SK-N-SH (cell line): Measurements from ENCODE around the gene NPFFR1. TPM values are rescaled to one million over a fixed set of nuclear protein-coding genes. Genes with fewer than 3 reads are reported as not detected.
A peak's percentile ranks its signal among the peaks of the same experiment; 100 is the strongest.

Source experiments
- CTCF ChIA-PET: fragments of 300-600, 350-600 bp; formaldehyde crosslinking; extraction: SDS; loops from one replicate; lab custom pipeline; 2021; lab: Yijun Ruan, JAX
- POLR2A ChIA-PET: fragments of 350-600 bp; sonication (Branson Sonifier 250); formaldehyde crosslinking; extraction: SDS; loops from one replicate; lab custom pipeline; 2020; ENCODE audit warnings: antibody characterized with exemption, inconsistent platforms; lab: Yijun Ruan, JAX
- DNase-seq: peaks from one replicate; pipeline ENCODE4 v3.0.0; 2012
- H2AFZ ChIP-seq: fragments of 200-600 bp; sonication (generic); 2 replicates; pipeline ENCODE4 v1.8.1; 2016; ENCODE audit warnings: antibody characterized with exemption, mild to moderate bottlenecking, low read depth
- H3F3A ChIP-seq: fragments of 200-600 bp; sonication (generic); replicated peaks from 2 replicates; pipeline ENCODE3; 2016; ENCODE audit warnings: antibody characterized with exemption, mild to moderate bottlenecking; ENCODE audit not compliant: insufficient read depth
- H3K27ac ChIP-seq, 2 experiments: fragments of 200-500 bp in 1 of 2; fragments of 200-600 bp in 1 of 2; sonication (Bioruptor generic) in 1 of 2; sonication (generic), shearing (Covaris generic) in 1 of 2; 2 replicates each; pipeline versions ENCODE4 v1.5.1 to v1.6.1; 2014 to 2016; ENCODE audit warnings: low read depth in 2 of 2, inconsistent platforms in 1 of 2, low read length in 1 of 2, mild to moderate bottlenecking in 1 of 2, mixed read lengths in 1 of 2
- H3K27me3 ChIP-seq: fragments of 200-600 bp; sonication (generic), shearing (Covaris generic); 2 replicates; pipeline ENCODE4 v1.6.1; 2016; ENCODE audit warnings: mixed run types; ENCODE audit not compliant: insufficient read depth
- H3K36me3 ChIP-seq, 2 experiments: fragments of 200-500 bp in 1 of 2; fragments of 200-600 bp in 1 of 2; sonication (Bioruptor generic) in 1 of 2; sonication (generic) in 1 of 2; replicated peaks in 1 of 2; 2 replicates each; pipeline versions ENCODE3 to v1.5.1; 2014 to 2016; ENCODE audit warnings: low read length in 1 of 2, mild to moderate bottlenecking in 1 of 2; ENCODE audit not compliant: insufficient read depth in 2 of 2, control insufficient read depth in 1 of 2
- H3K4me1 ChIP-seq, 2 experiments: fragments of 200-500 bp in 1 of 2; fragments of 200-600 bp in 1 of 2; sonication (Bioruptor generic) in 1 of 2; sonication (generic), shearing (Covaris generic) in 1 of 2; 2 replicates each; pipeline versions ENCODE4 v1.5.1 to v1.6.1; 2014 to 2016; ENCODE audit warnings: low read depth in 1 of 2, low read length in 1 of 2, mixed run types in 1 of 2; ENCODE audit not compliant: insufficient read depth in 2 of 2, control insufficient read depth in 1 of 2
- H3K4me2 ChIP-seq: fragments of 200-600 bp; sonication (generic), shearing (Covaris generic); 2 replicates; pipeline ENCODE4 v1.6.1; 2017; ENCODE audit warnings: mixed run types
- H3K4me3 ChIP-seq, 2 experiments: fragments of 200-500 bp in 1 of 2; fragments of 200-600 bp in 1 of 2; sonication (Bioruptor generic) in 1 of 2; sonication (generic), shearing (Covaris generic) in 1 of 2; 2 replicates each; pipeline versions ENCODE4 v1.5.1 to v1.8.1; 2014 to 2016; ENCODE audit warnings: low read depth in 2 of 2, inconsistent platforms in 1 of 2, low read length in 1 of 2, mild to moderate bottlenecking in 1 of 2, mixed read lengths in 1 of 2, moderate library complexity in 1 of 2
- H3K79me2 ChIP-seq: fragments of 200-600 bp; sonication (generic); 2 replicates; pipeline ENCODE4 v1.8.1; 2017; ENCODE audit warnings: mild to moderate bottlenecking; ENCODE audit not compliant: insufficient read depth
- H3K9ac ChIP-seq: fragments of 200-600 bp; sonication (generic); 2 replicates; pipeline ENCODE4 v1.6.1; 2017; ENCODE audit warnings: mixed run types
- H3K9me2 ChIP-seq: fragments of 200-600 bp; sonication (generic); 2 replicates; pipeline ENCODE4 v1.6.1; 2017; ENCODE audit warnings: mixed run types
- H3K9me3 ChIP-seq: fragments of 200-600 bp; sonication (generic); 2 replicates; pipeline ENCODE4 v1.6.1; 2017; ENCODE audit warnings: mixed run types, mild to moderate bottlenecking, moderate library complexity
- H4K20me1 ChIP-seq: fragments of 200-600 bp; sonication (generic); 2 replicates; pipeline ENCODE4 v1.6.1; 2017; ENCODE audit warnings: mild to moderate bottlenecking, mixed run types; ENCODE audit not compliant: insufficient read depth
- EP300 ChIP-seq, 2 experiments: IDR thresholded peaks; 2 replicates each; pipeline versions ENCODE4 v1.4.0 to v1.6.1; 2012; ENCODE audit warnings: borderline replicate concordance in 1 of 2, low read depth in 1 of 2, low read length in 1 of 2
- FOXJ3 ChIP-seq: sonication (generic); formaldehyde crosslinking; IDR thresholded peaks from 2 replicates; pipeline ENCODE4 v1.5.1; 2020; ENCODE audit warnings: mild to moderate bottlenecking, missing genetic modification reagents
- GABPA ChIP-seq: IDR thresholded peaks from 2 replicates; pipeline ENCODE4 v1.4.0; 2012; ENCODE audit warnings: low read depth, mild to moderate bottlenecking
- IRF3 ChIP-seq: fragments of 150-350 bp; IDR thresholded peaks from 2 replicates; pipeline ENCODE4 v1.6.1; 2016; ENCODE audit warnings: mild to moderate bottlenecking, low read depth, low read length
- JUND ChIP-seq: IDR thresholded peaks from 2 replicates; pipeline ENCODE4 v1.4.0; 2012
- MAX ChIP-seq: IDR thresholded peaks from 2 replicates; pipeline ENCODE4 v1.4.0; 2012; ENCODE audit warnings: low read depth
- MEF2A ChIP-seq: IDR thresholded peaks from 2 replicates; pipeline ENCODE4 v1.4.0; 2012; ENCODE audit warnings: low read depth, borderline replicate concordance
- NFIC ChIP-seq: IDR thresholded peaks from 2 replicates; pipeline ENCODE4 v1.4.0; 2012; ENCODE audit warnings: borderline replicate concordance
- PBX3 ChIP-seq: IDR thresholded peaks from 2 replicates; pipeline ENCODE4; 2012
- POLR2AphosphoS5 ChIP-seq: IDR thresholded peaks from 2 replicates; pipeline ENCODE4 v1.6.1; 2012; ENCODE audit warnings: low read depth, low read length
- SIN3A ChIP-seq: IDR thresholded peaks from 2 replicates; pipeline ENCODE4 v1.6.1; 2012; ENCODE audit warnings: low read depth, mild to moderate bottlenecking, low read length, moderate library complexity, borderline replicate concordance
- SMC3 ChIP-seq: IDR thresholded peaks from 2 replicates; pipeline ENCODE4 v1.6.1; 2012; ENCODE audit warnings: low read depth, low read length, improper control_type of control experiment
- TAF1 ChIP-seq: IDR thresholded peaks from 2 replicates; pipeline ENCODE4 v1.6.1; 2012; ENCODE audit warnings: low read depth, mild to moderate bottlenecking, low read length, moderate library complexity, borderline replicate concordance
- USF2 ChIP-seq: fragments of 150-350 bp; IDR thresholded peaks from 2 replicates; pipeline ENCODE4 v1.6.1; 2017; ENCODE audit warnings: antibody characterized with exemption, low read length, low read depth, borderline replicate concordance
- YY1 ChIP-seq: IDR thresholded peaks from 2 replicates; pipeline ENCODE4 v1.4.0; 2012; ENCODE audit warnings: low read depth, mild to moderate bottlenecking
- WGBS: methylation state at CpG from one replicate; pipeline ENCODE4 v1.1.6; 2017; ENCODE audit warnings: low lambda C conversion rate; 5-methylcytosine and 5-hydroxymethylcytosine counted together
- polyA plus RNA-seq, 3 experiments: library from polyadenylated mRNA; depleted of rRNA; stranded (reverse); fragments of >200 nt; gene quantifications; 2 replicates each; pipeline ENCODE4 v1.2.3, GENCODE V29; 2012

NPFFR1 gene
- polyA plus RNA-seq, 1 of the 3 experiments (the other 2 are of a cell fraction) = not detected

GRCh38 chr10:70330671-70331070 lies 46.9 kb upstream of the NPFFR1 start:
- H3K9me3 ChIP-seq = no peaks in the 10 kb centered on the region
- 100% methylated on average over 8 of the region's 9 CpGs for WGBS
- DNase-seq = no peak
- H2AFZ ChIP-seq = no peak overlapping the region
- H3K4me2 ChIP-seq = no peak overlapping the region
- peaks cover 28 to 39% of the 10 kb centered on the region in 2 experiments; a peak in 3 of 4 replicates for H3K4me1 ChIP-seq
- no peaks in the 10 kb centered on the region for H3K79me2 ChIP-seq
- H4K20me1 ChIP-seq = no peaks in the 10 kb centered on the region
- no peak overlapping the region for H3K27ac ChIP-seq
- ChIA-PET CTCF (interaction anchor here (1.0 kb wide), 1 partner anchor 34 kb away, joined by 5 read pairs; no protein-coding TSS in a partner anchor), POLR2A (no interaction called here)
- H3K27me3 ChIP-seq = no peaks in the 10 kb centered on the region
- H3K36me3 ChIP-seq = no peaks in the 10 kb centered on the region
- TF ChIP-seq PBX3 (no peak), GABPA (no peak), NFIC (no peak), POLR2AphosphoS5 (no peak), FOXJ3 (no peak), TAF1 (no peak), SIN3A (no peak), SMC3 (no peak), MEF2A (no peak), YY1 (no peak), IRF3 (no peak), MAX (no peak), EP300 (IDR thresholded peaks at IDR 0.05; ENCODE audit: borderline replicate concordance in 1 of 2, low read depth in 1 of 2, low read length in 1 of 2) (no peak), USF2 (no peak)
- peaks cover 21% of the 10 kb centered on the region for H3F3A ChIP-seq
- H3K4me3 ChIP-seq = no peak overlapping the region
- no peak overlapping the region for H3K9ac ChIP-seq
- no peaks in the 10 kb centered on the region for H3K9me2 ChIP-seq

GRCh38 chr10:70328967-70329366 lies 45.2 kb upstream of the NPFFR1 start:
- WGBS = 74% methylated on average over 4 of the region's 4 CpGs
- peaks cover 29 to 42% of the 10 kb centered on the region in 2 experiments; a peak in 3 of 4 replicates for H3K4me1 ChIP-seq
- H3K9me3 ChIP-seq = no peaks in the 10 kb centered on the region
- no peak overlapping the region for H3K4me3 ChIP-seq
- H3K9me2 ChIP-seq = no peaks in the 10 kb centered on the region
- H3K27me3 ChIP-seq = no peaks in the 10 kb centered on the region
- H3K36me3 ChIP-seq = no peaks in the 10 kb centered on the region
- POLR2A ChIA-PET = no interaction called here
- H3K27ac ChIP-seq = peak overlapping the region in 1 of 2 experiments; percentile 30; a peak in 2 of 4 replicates
- CTCF ChIA-PET = interaction anchor here (1.0 kb wide), 1 partner anchor 56 kb away, joined by 3 read pairs; no protein-coding TSS in a partner anchor
- no peak overlapping the region for H3K9ac ChIP-seq
- no peak overlapping the region for H3K4me2 ChIP-seq
- no peak for DNase-seq
- H2AFZ ChIP-seq = no peak overlapping the region
- H3K79me2 ChIP-seq = no peaks in the 10 kb centered on the region
- TF ChIP-seq GABPA (no peak), NFIC (peak; percentile 33; the same call in 1 of the 2 replicates), JUND (peak; percentile 3; the same call in 1 of the 2 replicates)
- TF ChIP-seq, all 33 proteins: peak for 2
- no peaks in the 10 kb centered on the region for H4K20me1 ChIP-seq
- H3F3A ChIP-seq = peaks cover 21% of the 10 kb centered on the region
